HG02840 (cell line): Measurements from ENCODE around the gene ABCB10.
"Not testable (repeated sequence)": the region's sequence is repeated elsewhere in the genome, so short reads cannot be mapped to it uniquely, and the experiment has no call there.

Experiments used
- ATAC-seq: cut with Tn5 transposase; IDR thresholded peaks from one replicate; pipeline ENCODE4 v1.9.1; 2021; ENCODE audit warnings: mild to moderate bottlenecking, moderate library complexity, moderate number of reproducible peaks; ENCODE audit not compliant: unreplicated experiment, low FRiP score

The ABCB10 gene

GRCh38 chr1:229539863-229540506, 18.5 kb downstream of the ABCB10 start:
- ATAC-seq, result no peak

GRCh38 chr1:229538945-229539344, 19.6 kb downstream of the ABCB10 start:
- ATAC-seq, result no peak

GRCh38 chr1:229537894-229538293, 20.6 kb downstream of the ABCB10 start:
- ATAC-seq, result no peak

GRCh38 chr1:229536982-229537381, 21.5 kb downstream of the ABCB10 start:
- ATAC-seq, result no peak

- no peak for ATAC-seq
These were observed 23.3 kb downstream of the ABCB10 start for GRCh38 chr1:229535230-229535629.

GRCh38 chr1:229531326-229531725, 27.2 kb downstream of the ABCB10 start:
- no peak for ATAC-seq

- no peak for ATAC-seq
These were observed 28.9 kb downstream of the ABCB10 start for GRCh38 chr1:229529639-229530038.

- ATAC-seq, result no peak
These were observed 31.8 kb downstream of the ABCB10 start for GRCh38 chr1:229526695-229527094.

GRCh38 chr1:229523052-229523451, 35.5 kb downstream of the ABCB10 start:
- ATAC-seq, result no peak

GRCh38 chr1:229514578-229515275, 43.8 kb downstream of the ABCB10 start:
- no peak for ATAC-seq

- not testable (repeated sequence) for ATAC-seq
These were observed 46.9 kb downstream of the ABCB10 start for GRCh38 chr1:229511625-229512024.

GRCh38 chr1:229511201-229511600, 47.3 kb downstream of the ABCB10 start:
- ATAC-seq, result not testable (repeated sequence)

- no peak for ATAC-seq
These were observed 48.9 kb downstream of the ABCB10 start for GRCh38 chr1:229509576-229509975.

GRCh38 chr1:229508823-229509337, 49.6 kb downstream of the ABCB10 start:
- no peak for ATAC-seq

GRCh38 chr1:229507951-229508822, 50.3 kb downstream of the ABCB10 start, which contains the start of gene NUP133:
Gene NUP133, minus strand, starts transcription at chr1:229508341. Its CDS starts 92 bp downstream, at chr1:229508249.
- ATAC-seq, result peak; percentile 98

GRCh38 chr1:229507502-229507901, 51.0 kb downstream of the ABCB10 start:
- no peak for ATAC-seq

- ATAC-seq, result no peak
These were observed 51.9 kb downstream of the ABCB10 start for GRCh38 chr1:229506633-229507032.

GRCh38 chr1:229495782-229496181, 62.7 kb downstream of the ABCB10 start:
- no peak for ATAC-seq

GRCh38 chr1:229487181-229487580, 71.3 kb downstream of the ABCB10 start:
- ATAC-seq, result no peak

- no peak for ATAC-seq
These were observed 73.2 kb downstream of the ABCB10 start for GRCh38 chr1:229485318-229485717.

- no peak for ATAC-seq
These were observed 76.0 kb downstream of the ABCB10 start for GRCh38 chr1:229482511-229482910.
